NCI-H748 (cell line): ENCODE results near the gene EMD.

Experiments used
- DNase-seq: peaks from one replicate; lab custom pipeline; 2025; ENCODE audit not compliant: unreplicated experiment; lab: John Stamatoyannopoulos, UW

Gene EMD

GRCh38 chrX:154355094-154355775, 23.9 kb upstream of the EMD start:
- no peak for DNase-seq

- no peak for DNase-seq
These were observed 23.3 kb upstream of the EMD start for GRCh38 chrX:154355776-154356140.

GRCh38 chrX:154356596-154356995, 22.5 kb upstream of the EMD start:
- DNase-seq = no peak

GRCh38 chrX:154357205-154357604, 21.9 kb upstream of the EMD start:
- DNase-seq = no peak

- DNase-seq = no peak
These were observed 21.1 kb upstream of the EMD start for GRCh38 chrX:154358011-154358410.

- no peak for DNase-seq
These were observed 20.3 kb upstream of the EMD start for GRCh38 chrX:154358829-154359228.

GRCh38 chrX:154359362-154360154, 19.5 kb upstream of the EMD start:
- DNase-seq = no peak

- DNase-seq = no peak
These were observed 18.9 kb upstream of the EMD start for GRCh38 chrX:154360155-154360713.

- DNase-seq = no peak
These were observed 16.9 kb upstream of the EMD start for GRCh38 chrX:154362085-154362742.

GRCh38 chrX:154363706-154364439, 15.2 kb upstream of the EMD start:
- no peak for DNase-seq

GRCh38 chrX:154365052-154365600, 14.0 kb upstream of the EMD start:
- DNase-seq = no peak

- DNase-seq = no peak
These were observed 13.0 kb upstream of the EMD start for GRCh38 chrX:154365997-154366665.

- DNase-seq = no peak
These were observed 12.4 kb upstream of the EMD start for GRCh38 chrX:154366666-154367055.

- DNase-seq = no peak
These were observed 11.4 kb upstream of the EMD start for GRCh38 chrX:154367474-154368308.

- peak; percentile 61 for DNase-seq
These were observed 10.3 kb upstream of the EMD start for GRCh38 chrX:154368630-154369448.

GRCh38 chrX:154369449-154370299, 9.4 kb upstream of the EMD start:
- peak; percentile 82 for DNase-seq

- DNase-seq = peak; percentile 51
These were observed 8.6 kb upstream of the EMD start for GRCh38 chrX:154370300-154371016.
